NB4 (cell line): ENCODE results near the gene TTC39B.
A peak's percentile ranks its signal among the peaks of the same experiment; 100 is the strongest.

Source experiments
- DNase-seq: peaks from one replicate; pipeline ENCODE4 v3.0.0; 2010; ENCODE audit warnings: low read depth
- H3K4me3 ChIP-seq: one replicate; pipeline ENCODE4 v1.5.1; 2011; ENCODE audit warnings: mild to moderate bottlenecking, low read depth, low read length, moderate library complexity
- CTCF ChIP-seq: IDR thresholded peaks from one replicate; pipeline ENCODE4 v1.5.1; 2012; ENCODE audit warnings: low read depth, low read length
- MAX ChIP-seq: IDR thresholded peaks from 2 replicates; pipeline ENCODE4 v1.6.1; 2011; ENCODE audit warnings: low read depth, low read length
- MYC ChIP-seq: IDR thresholded peaks from 2 replicates; pipeline ENCODE4 v1.6.1; 2011; ENCODE audit warnings: low read depth, low read length
- POLR2A ChIP-seq: IDR thresholded peaks from 2 replicates; pipeline ENCODE4 v1.6.1; 2011; ENCODE audit warnings: mild to moderate bottlenecking; ENCODE audit not compliant: insufficient read length; ENCODE audit errors: extremely low read depth

Gene TTC39B

GRCh38 chr9:15137089-15137488 lies 169.9 kb downstream of the TTC39B start:
- TF ChIP-seq POLR2A (no peak), MYC (no peak), CTCF (no peak), MAX (no peak)
- no peak overlapping the region for H3K4me3 ChIP-seq
- DNase-seq = no peak

- H3K4me3 ChIP-seq = no peak overlapping the region
- TF ChIP-seq MAX (no peak), POLR2A (no peak), MYC (no peak), CTCF (no peak)
- DNase-seq = peak; percentile 63
These were observed 170.4 kb downstream of the TTC39B start for GRCh38 chr9:15136646-15137045.

- no peak for TF ChIP-seq POLR2A
- TF ChIP-seq MYC = 0 out of 2 replicates have a peak, but pooled peaks have one; percentile 21
- TF ChIP-seq MAX = peak; percentile 54
- TF ChIP-seq CTCF = peak; percentile 99
- peak; percentile 80 for DNase-seq
- no peak overlapping the region for H3K4me3 ChIP-seq
These were observed 171.7 kb downstream of the TTC39B start for GRCh38 chr9:15135164-15135792.

- H3K4me3 ChIP-seq = no peak overlapping the region
- TF ChIP-seq MYC (no peak), POLR2A (no peak), MAX (no peak), CTCF (no peak)
- DNase-seq = no peak
These were observed 173.5 kb downstream of the TTC39B start for GRCh38 chr9:15133488-15133887.

- no peak overlapping the region for H3K4me3 ChIP-seq
- no peak for DNase-seq
- TF ChIP-seq CTCF (no peak), MYC (no peak), POLR2A (no peak), MAX (no peak)
These were observed 174.9 kb downstream of the TTC39B start for GRCh38 chr9:15132091-15132490.

GRCh38 chr9:15131094-15131493 lies 175.9 kb downstream of the TTC39B start:
- no peak for DNase-seq
- no peak overlapping the region for H3K4me3 ChIP-seq
- TF ChIP-seq MAX (no peak), POLR2A (no peak), CTCF (no peak), MYC (no peak)
